HG03469 (cell line): ENCODE results near the gene TC2N.
A peak's percentile ranks its signal among the peaks of the same experiment; 100 is the strongest.
"Not testable (repeated sequence)": the region's sequence is repeated elsewhere in the genome, so short reads cannot be mapped to it uniquely, and the experiment has no call there.

Experiments
- ATAC-seq: cut with Tn5 transposase; IDR thresholded peaks from one replicate; pipeline ENCODE4 v1.9.1; 2021; ENCODE audit warnings: mild to moderate bottlenecking, moderate library complexity, moderate number of reproducible peaks; ENCODE audit not compliant: unreplicated experiment

The TC2N gene

DNA sequence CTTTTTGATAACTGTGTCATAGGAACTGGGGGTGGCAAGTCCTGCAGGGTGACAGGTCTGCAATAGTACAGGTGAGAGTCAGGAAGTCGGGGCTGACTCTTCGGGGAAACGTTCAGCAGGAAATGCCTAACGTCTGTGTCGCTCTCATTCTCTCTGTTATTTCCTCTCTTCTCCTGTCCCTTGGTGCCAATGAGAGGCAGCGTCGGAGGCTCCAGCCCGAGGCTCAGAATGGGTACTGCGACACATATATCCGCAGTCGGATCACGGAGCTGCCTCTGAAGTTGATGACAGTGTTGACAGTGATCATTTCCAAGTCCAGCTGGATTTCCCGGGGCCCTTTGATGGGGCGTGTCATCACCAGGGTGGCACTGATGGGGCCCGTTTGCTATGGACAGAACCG is 2.7 kb upstream of the TC2N start:
- no peak for ATAC-seq

DNA sequence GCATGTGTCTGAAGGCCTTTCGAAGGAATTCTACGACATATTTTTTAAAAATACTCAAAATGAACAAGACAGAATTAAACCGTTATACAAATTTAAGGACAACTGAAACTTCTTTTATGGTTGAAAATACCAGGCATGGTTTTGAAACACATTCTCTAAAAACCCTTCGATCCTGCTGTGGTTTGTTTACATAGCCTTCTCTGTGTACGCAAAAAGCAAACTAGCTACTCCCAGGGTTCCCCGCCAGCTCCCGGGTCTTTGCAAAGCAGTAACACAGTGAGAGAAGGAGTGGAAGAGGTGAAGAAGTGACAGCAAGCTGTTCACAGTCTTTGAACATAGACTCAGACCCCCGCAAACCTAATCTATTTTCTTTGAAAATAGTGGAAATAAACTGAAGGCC is 2.2 kb upstream of the TC2N start:
- ATAC-seq = no peak

DNA sequence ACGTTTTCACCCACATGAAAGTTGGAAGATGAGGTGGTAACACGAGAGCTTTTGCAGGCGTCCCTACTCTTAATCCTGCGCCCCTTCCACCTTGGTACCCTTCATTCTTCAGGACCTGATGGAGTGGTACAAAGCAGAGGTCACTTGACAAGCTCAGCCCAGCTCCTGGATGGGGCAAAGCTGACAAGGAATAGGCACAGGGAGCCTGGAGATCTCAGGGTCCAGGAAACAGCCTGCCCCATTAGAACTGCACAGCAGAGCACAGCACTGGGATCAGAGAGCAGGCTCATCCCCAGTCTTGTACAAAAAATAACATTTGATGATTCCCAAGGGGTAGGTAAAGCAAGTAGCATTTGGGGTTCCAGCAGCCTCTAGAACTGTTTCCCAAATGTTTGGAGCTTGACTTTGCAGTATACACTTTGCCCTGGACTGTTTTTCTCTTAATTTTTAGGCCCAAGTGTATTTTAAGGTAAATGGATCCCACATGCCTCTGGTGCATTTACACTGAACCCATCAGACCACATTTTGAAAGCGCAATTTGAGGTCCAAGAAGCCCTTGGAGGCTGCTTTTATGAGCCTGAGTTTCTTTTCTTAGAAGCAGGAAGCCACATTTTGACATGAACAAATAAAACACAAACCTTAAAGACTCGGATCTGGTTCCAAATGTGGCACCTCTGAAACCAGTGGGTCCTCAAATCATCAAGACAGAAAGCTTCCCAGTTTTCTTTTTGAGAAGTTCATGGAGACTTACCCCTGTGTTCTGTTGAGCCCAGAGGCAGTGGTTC is 633 bp downstream of the TC2N start:
- ATAC-seq = no peak

DNA sequence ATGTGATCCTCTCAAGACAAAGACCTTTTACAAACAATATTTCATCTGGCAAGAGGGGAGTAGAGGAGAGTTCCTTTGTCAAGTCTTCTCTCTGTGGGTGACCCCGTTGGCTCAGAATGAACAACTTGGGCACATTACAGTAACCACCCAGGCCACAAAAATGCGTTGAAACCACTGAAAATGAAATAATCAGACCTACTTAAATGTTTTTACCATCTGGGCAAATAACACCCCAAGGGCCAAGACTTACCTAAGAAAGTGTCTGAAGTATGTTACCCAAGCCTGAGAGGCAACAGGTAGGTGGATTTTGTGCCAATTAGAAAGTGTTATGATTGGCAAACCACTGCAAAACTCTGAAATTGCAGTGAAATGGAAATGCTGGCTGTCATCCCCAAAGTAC is 1.3 kb downstream of the TC2N start:
- ATAC-seq = no peak

DNA sequence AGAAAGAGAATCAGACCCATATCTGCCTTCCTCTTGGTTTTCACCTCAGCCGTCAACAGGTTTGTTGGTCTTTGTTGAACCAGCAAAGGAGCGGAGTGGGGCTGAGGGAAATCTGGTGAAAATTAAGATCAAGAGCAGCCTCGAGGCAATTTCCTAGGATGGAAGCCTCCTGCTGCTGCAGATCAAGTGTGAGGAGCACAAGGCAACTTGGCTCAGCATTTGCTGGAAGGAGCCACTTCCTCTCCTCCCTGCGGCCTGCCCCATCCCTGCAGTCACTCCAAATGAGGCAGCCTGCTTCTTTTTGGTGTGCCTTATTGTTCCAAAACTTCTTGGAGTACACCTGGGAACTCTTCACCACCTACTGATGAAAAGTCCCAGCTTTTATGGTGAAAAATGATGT is 4.9 kb downstream of the TC2N start:
- ATAC-seq = no peak

DNA sequence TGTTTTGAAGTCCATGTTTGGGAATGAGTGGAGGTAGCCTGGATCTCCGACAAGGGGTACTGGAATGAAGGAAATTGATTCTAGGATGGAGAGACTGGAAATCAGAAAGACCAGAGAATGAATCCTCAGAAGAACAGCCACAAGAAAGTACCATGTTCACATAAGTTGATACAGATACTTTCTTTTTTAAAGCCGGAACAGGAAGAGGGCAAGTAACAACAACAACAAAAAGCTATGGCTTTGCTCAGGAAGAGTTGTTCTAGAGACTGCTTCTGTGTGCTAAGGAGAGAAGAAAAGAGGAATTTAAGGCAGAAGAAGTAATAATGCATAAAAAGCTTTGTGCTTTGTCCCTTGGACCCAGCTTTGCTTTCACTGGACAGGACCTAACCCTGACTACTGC is 6.2 kb downstream of the TC2N start:
- no peak for ATAC-seq

DNA sequence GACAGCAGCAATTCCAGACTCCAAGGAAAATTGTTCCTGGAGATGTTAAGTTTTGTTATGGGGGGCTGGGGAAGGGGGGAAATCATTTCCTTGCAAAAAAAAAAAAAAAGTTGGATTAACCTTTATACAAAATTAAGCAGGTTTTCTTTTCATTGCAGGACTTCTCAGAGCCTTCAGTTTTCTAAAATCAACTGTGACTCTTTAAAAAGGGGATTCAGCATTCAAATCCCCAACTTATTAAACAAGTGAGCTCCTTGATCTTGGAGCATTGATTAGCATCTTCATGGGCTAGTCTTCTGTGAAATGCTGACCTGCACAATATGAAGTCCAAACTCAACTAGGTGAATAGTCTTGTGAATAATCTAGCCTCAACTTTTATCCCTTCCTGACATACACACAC is 7.1 kb downstream of the TC2N start:
- no peak for ATAC-seq

DNA sequence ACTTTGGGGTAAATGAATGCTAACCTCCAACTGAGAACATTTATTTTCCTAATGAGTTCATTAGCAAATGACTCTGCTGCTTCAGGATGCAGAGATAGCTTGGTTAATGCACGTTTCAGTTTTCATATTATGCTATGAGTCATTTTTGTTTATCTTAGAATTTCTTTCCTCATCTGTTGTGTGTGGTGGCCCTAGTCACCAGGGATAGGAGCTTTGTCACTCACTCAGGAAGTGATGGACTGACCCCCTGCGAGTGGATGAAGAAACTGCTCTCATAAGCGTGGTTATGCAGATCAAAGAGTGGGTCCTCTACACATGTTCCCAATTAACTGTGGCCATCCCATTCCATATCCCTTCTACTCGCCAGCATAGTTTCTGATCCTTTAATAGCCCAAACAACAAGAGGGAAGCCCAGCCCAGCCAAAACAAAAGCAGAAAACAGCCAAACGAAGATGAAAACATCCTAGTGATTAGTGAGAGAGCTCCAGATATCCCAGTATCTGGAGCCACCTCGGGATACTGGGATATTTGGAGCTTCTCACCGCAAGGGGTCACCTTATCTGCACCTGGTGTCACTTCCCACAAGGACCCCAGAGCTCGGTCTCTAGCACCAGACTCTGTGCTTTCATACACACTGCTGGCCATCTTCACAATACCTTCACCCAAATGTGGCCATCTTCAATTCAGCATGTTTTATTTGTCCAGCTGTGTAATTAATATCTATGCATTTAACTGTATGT is 8.6 kb downstream of the TC2N start:
- peak; percentile 44 for ATAC-seq

DNA sequence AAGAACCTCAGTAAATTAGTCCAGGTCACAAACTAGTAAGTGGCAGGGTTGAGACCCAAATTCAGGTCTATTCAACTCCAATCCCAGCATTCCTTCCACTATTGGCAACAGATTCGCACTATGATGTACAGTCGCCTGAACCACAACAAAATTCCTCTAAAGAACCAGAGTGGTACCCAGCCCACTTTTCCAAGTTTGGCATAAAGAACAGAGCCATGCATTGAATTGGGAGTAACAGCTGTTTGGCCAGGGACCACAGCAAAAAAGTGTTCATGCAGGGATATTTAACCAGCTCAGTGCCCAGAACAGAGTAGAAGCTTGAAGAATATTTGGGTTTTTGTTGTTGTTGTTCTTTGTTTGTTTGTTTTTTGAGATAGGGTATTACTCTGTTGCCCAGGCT is 9.7 kb downstream of the TC2N start:
- no peak for ATAC-seq

DNA sequence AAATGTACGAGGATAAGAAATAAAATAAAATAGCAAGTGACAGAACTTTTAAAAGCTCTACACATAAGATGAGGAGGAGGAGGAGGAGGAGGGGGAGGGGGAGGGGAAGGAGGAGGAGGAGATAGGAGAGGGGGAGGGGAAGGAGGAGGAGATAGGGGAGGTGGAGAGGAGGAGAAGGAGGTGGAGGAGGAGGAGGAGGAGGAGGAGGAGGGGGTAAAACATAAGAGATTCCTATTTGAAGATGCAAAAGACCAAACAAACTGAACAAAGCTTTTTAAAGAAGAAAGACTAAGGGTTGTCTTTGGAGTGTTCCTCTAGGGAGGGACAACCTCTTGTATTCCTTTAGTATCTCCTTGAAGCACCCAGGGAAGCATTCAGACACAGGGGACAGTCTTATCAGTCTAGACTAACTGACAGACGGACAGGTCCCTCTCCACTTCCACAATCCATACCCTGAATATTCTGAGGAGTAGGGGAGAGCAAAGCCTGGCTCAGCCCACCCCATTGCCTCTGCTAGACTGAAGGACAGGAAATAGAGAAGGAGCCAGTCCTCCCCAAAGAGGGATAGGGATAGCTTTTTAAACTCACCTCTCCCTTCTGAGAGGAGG is 12.9 kb downstream of the TC2N start:
- ATAC-seq = no peak

DNA sequence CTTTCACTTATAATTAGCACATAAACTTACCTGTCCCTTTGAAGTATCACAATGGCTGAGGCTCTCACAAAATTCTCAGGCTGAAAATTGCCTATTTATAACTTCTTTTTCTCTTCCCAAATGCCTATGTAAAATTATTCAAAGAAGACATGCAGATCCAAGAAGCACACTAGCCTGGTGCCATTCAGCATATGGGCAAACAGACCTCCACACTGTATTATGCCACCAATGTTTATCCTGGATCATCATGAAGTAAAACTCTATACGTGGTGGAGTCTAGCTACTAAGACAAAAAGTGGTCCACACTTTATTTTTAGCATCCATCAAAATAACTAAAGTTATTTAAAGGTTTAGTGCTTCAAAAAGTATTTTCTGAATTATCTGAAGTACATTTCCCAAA is 15.8 kb downstream of the TC2N start:
- ATAC-seq = no peak

DNA sequence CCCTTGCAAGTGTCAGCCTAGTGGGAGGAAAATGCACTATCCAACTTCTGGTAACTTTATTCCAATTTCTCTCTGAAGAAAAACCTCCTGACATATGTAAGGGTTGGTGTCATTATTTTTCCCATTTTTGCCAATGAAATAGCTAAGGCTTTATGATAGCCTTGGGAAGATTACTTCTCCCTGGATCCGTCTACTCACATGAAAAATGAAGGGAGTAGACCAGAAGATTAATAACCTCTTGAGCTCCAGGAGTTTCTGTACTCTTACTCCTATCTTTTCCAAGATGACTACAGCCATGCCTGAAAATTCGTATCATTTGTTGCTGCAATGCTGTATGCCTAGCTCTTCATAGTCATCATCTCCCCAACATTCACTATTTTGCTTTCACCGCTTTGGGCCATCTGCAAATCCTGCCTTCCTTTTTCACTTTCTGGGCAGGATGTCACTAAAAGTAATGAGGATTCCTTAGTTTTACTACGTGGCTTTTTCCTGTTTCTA is 18.8 kb downstream of the TC2N start:
- no peak for ATAC-seq

DNA sequence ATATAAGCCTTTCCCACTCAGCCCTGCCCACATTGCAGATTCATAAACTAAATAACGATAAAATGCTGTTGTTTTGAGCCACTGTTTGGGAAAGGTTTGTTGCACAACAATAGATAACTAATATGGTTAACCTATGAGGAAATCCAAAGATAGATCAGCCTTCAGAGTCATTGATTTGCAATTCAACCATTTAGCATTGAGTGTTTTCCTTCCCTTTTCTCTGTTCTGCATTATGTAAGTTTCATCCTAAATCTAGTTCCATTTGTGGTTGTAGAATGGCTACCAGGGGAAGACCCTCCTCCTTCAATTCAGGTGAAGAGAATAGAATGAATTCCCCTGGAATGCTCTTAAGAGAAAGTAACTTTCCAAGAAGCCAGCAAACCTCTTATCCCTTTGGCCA is 19.6 kb downstream of the TC2N start:
- ATAC-seq = no peak

DNA sequence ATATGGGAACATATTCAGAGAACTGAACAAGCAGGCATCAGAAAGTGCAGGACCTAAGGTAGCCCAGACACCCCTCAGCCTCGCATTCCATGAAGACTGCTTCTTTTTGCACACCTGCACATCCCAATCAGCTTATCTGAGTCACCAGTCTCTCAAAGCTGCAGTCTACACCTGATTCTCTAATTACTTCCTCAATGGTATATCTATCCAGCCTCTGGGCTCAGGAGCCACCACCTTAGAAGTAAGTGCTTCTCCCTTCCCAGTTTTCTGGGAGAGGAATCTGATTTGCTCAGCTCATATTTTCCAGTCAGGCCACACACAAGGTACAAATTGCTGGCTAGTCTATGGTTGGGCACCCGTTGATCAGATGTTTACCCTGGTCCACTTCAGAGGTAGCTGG is 21.7 kb downstream of the TC2N start:
- no peak for ATAC-seq

DNA sequence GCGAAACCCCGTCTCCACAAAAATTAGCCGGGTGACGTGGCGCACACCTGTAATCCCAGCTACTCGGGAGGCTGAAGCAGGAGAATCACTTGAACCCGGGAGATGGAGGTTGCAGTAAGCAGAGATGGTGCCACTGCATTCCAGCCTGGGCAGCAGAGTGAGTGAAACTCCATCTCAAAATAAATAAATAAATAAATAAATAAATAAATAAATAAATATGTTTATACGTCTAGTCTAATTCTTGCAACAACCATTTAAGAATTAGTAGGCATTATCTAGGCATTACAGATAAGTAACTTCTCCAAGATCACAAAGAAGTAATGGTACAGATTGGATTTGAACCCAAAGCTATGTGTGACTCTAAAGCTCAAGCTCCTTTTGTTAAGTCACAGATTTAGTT is 22.3 kb downstream of the TC2N start:
- not testable (repeated sequence) for ATAC-seq

DNA sequence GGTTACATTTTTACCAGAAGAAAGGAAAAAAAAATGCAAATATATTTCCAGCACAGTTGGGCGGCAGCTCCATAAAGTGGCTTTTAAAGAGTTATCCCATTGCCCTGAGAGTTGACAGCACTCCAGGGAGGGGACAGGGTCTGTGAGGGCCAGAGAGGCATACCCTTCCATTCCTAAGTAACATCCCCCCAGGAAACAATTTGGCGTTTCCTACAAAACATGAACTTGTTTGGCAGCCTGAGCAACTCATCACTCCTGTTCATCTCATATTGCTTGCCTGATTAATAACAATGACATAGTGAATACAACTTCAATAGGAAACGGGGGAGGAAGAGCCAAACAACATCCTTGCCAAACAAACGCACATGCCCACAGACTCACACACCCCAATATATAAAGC is 23.3 kb downstream of the TC2N start:
- ATAC-seq = no peak

DNA sequence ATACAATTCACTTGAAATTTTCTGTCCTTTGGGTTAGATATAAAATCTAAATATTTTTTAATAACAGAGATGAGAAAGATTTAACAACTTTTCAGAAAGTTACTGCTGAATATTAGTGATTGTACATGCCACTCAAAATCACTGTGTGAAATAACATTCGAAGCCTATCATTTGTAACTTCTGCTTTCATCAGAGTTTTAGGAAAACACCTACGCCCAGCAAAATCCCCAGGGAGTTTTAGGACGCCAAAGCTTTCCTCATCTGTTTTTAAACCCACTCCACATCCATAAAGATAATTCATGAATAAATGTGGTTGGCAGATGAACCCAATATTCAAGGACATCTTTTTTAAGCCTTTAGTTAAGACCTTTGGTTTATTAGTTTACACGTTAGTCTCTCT is 23.9 kb downstream of the TC2N start:
- no peak for ATAC-seq

DNA sequence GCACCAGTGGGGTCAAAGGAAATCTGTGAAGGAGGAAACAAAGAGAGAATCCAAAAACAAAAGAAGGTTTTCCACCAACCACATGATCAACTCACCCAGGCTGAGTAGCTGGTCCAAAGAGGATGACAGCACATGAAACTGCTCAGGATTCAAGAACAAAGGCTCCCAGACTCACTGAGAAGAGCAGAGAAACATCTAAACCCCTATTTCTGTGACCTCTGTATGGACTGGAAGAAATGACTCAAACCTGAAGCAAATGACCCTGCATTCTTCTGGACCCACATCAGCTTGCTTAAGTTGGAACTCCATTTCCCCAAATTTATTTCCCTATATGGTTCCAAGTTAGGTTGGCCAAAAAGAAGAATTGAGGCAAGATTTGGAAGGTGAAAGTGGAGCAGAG is 26.3 kb downstream of the TC2N start:
- no peak for ATAC-seq

DNA sequence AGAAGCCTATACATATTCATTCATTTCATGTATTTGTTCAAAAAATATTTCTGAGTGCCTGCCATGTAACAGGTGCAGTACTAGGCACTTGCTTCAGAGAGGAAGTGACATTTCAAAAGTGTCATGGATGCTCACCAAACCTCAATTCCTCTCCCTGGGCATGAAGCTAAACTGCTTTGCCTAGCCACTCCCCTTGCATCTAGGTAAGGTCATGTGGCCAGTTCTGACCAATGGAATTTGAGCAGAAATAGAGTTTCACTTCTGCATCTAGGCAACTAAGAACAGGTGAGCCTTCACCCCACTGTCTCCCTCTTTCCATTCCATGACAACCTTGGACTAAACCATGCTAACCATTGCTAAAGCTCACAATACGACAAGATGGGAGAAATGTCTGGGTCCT is 27.6 kb downstream of the TC2N start:
- ATAC-seq = no peak

DNA sequence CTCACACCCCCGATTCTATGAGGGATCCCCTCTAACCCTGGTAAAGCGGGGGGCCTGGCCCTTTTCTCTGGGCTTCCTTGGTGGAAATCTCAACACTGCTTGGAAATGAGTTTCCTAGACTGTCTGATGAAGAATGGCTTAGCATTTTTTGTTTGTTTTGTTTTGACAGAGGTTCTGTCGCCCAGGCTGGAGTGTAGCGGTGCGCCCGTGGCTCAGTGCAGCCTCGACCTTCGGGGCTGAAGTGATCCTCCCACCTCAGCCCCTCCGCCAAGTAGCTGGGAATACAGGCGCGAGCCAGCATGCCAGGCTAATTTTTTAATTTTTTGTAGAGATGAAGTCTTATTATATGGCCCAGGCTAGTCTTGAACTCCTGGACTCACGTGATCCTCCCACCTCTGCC is 30.3 kb downstream of the TC2N start:
- no peak for ATAC-seq

DNA sequence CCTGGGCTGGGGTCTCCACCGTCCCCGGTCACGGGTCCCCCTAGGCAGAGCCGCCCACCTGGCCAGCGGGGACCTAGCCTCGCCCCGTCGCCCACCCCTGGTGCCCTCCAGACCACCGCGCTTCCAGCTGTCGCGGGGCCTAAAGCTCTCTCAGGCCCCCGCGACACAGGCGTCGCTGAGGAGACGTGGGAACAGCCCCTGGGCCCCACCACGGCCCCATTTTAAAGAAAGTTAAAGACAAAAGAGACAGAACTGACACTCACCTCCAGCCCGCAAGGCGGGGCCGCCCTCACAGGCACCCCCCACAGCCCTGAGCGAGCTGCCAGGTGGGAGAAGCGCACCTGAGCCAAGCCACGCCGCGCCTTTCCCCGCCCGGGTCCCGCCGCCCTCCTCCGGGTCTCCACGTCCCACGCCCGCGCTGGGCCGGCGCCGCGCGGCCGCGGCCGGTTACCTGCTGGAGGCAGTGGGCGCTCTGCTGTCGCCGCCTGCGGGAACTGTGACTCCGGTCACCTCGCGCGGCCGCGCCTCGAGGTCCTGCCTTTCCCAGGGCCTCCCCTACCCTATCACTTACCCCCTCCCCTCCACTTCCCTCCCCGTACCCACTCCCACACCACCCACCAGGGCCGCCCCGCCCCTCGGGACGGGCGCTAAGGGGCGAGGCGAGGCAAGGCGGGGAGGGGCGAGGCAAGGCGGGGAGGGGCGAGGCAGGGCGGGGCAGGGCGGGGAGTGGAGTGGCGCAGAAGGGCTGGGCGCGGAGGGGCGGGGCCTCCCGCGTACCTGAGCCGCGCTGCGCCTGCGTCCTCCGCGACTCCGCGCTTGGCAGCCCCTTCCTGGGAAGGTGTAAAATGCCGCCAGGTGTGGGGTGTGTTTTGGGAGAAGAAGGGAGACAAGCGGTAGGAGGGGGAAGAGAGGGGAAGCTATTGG is 31.2 kb downstream of the TC2N start:
- ATAC-seq = no peak
